Cardiac muscle cell (in vitro differentiated cells and primary cell): ENCODE data around the gene PRSS8. TPM values are rescaled to one million over a fixed set of nuclear protein-coding genes. Genes with fewer than 3 reads are reported as not detected.
A peak's percentile ranks its signal among the peaks of the same experiment; 100 is the strongest.

Source experiments
- DNase-seq, 2 donors: peaks; one replicate each; pipeline versions ENCODE4 v3.0.0 to v3.0.0-alpha.2; 2010 to 2017; ENCODE audit warnings: low read depth in 1 of 2, low spot score in 1 of 2
- H3K27ac ChIP-seq: fragments of 200-600 bp; sonication (generic); 2 replicates; pipeline ENCODE4 v1.5.1; 2016
- H3K27me3 ChIP-seq: fragments of 200-600 bp; sonication (generic); 2 replicates; pipeline ENCODE4 v1.6.0; 2016; ENCODE audit warnings: control low read depth
- H3K36me3 ChIP-seq: fragments of 200-600 bp; sonication (generic); 2 replicates; pipeline ENCODE4 v1.5.1; 2016; ENCODE audit warnings: control low read depth
- H3K4me1 ChIP-seq: fragments of 200-600 bp; sonication (generic); 2 replicates; pipeline ENCODE4 v1.8.1; 2017; ENCODE audit warnings: low read depth, mild to moderate bottlenecking, mixed run types
- H3K4me3 ChIP-seq: fragments of 200-600 bp; sonication (generic); 2 replicates; pipeline ENCODE4 v1.5.1; 2016; ENCODE audit warnings: mild to moderate bottlenecking
- H3K9me3 ChIP-seq: fragments of 200-600 bp; sonication (generic); 2 replicates; pipeline ENCODE4 v1.5.1; 2017; ENCODE audit warnings: low read depth, mild to moderate bottlenecking, control low read depth
- polyA plus RNA-seq: library from polyadenylated mRNA; unstranded; fragments of >200 nt; fragmentation: Nextera tagmentation; extraction: Ambion mirVana; gene quantifications from 2 replicates; pipeline ENCODE4 v1.2.1, GENCODE V29; 2016
- total RNA-seq: library from RNA; depleted of rRNA; stranded (reverse); fragments of >200 nt; gene quantifications from 2 replicates; pipeline ENCODE4 v1.2.3, GENCODE V29; 2016
- TF ChIP-seq, protein P1 (sequence below): IDR thresholded peaks from 2 replicates; pipeline ENCODE4 v1.5.1; 2012; ENCODE audit warnings: low read depth, mild to moderate bottlenecking, low read length

The PRSS8 gene
- total and polyA plus RNA-seq, 2 experiments from 2014 or later: 11.6 to 22.5 TPM

DNA sequence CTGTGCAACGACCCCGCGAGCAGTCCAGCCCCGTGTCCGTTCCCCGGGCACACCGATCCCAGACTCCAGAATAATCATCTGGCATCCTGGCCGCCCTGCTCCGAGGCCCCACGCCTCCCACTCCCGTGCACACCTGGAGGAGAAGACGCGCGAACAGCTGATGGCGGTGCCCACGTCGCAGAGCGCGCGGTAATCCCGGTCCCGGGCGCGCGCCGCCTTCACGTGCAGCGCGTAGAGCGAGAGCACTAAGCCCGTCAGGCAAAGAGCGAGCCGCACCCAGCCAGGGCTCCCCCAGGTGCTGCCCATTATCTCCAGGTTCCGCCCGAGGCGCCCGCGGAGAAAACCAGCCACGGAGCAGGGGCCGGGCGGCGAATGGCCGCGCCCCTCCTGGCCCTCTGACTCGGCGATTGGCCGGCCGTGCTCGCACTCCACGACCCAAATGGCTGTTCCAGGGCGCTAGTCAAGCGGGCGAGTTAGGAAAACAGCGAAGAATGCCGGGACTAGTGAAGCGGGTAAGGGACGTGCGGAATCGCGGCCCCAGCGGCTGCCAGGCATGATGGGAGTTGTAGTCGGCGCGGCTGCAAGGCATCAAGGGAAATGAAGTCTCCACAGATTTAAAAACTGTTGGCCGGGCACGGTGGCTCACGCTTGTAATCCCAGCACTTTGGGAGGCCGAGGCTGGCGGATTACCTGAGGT, 41.0 kb downstream of the PRSS8 start, which contains the start of gene VKORC1:
TSS of gene VKORC1 (minus strand) at position 374 of the 697 bp plus-strand sequence. CDS start at position 306, 68 bp downstream.
- peak; percentile 97 to 98 for DNase-seq

DNA sequence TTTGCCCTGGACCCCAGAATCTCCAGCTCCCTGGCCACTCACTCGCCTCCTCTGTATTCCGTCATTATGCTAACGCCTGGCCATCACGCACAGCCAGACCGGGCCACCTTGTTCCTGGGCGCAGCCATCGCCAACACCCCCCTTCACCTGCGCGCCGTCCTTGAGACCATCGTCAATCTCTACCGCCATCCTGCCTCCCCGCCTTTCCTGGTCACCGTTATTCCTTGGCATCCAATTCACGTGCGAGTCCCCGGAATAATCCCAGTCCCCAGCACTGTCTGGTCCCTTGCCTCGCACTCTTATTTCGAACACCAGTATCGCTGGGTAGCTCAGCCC, 41.5 kb downstream of the PRSS8 start:
- Histone ChIP-seq H3K9me3 (no peaks in the 10 kb centered on the region), H3K27me3 (no peaks in the 10 kb centered on the region), H3K4me3 (peak overlapping the region; percentile 58), H3K4me1 (peaks cover 4% of the 10 kb centered on the region), H3K36me3 (no peaks in the 10 kb centered on the region), H3K27ac (peak overlapping the region; percentile 58)
- DNase-seq: peak in 1 of 2 donors; percentile 26
- TF ChIP-seq, protein P1, sequence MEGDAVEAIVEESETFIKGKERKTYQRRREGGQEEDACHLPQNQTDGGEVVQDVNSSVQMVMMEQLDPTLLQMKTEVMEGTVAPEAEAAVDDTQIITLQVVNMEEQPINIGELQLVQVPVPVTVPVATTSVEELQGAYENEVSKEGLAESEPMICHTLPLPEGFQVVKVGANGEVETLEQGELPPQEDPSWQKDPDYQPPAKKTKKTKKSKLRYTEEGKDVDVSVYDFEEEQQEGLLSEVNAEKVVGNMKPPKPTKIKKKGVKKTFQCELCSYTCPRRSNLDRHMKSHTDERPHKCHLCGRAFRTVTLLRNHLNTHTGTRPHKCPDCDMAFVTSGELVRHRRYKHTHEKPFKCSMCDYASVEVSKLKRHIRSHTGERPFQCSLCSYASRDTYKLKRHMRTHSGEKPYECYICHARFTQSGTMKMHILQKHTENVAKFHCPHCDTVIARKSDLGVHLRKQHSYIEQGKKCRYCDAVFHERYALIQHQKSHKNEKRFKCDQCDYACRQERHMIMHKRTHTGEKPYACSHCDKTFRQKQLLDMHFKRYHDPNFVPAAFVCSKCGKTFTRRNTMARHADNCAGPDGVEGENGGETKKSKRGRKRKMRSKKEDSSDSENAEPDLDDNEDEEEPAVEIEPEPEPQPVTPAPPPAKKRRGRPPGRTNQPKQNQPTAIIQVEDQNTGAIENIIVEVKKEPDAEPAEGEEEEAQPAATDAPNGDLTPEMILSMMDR: no peak

More for the DNA sequence above, 41.0 kb downstream of the PRSS8 start, which contains the start of gene VKORC1:
- no peaks in the 10 kb centered on the region for H3K36me3 ChIP-seq
- no peaks in the 10 kb centered on the region for H3K27me3 ChIP-seq
- peak within 1 kb of the TSS; percentile 58 for H3K4me3 ChIP-seq
- peaks cover 4% of the 10 kb centered on the region for H3K4me1 ChIP-seq
- TF ChIP-seq, protein P1: no peak
- H3K9me3 ChIP-seq: no peaks in the 10 kb centered on the region
- peak within 1 kb of the TSS; percentile 61 for H3K27ac ChIP-seq

DNA sequence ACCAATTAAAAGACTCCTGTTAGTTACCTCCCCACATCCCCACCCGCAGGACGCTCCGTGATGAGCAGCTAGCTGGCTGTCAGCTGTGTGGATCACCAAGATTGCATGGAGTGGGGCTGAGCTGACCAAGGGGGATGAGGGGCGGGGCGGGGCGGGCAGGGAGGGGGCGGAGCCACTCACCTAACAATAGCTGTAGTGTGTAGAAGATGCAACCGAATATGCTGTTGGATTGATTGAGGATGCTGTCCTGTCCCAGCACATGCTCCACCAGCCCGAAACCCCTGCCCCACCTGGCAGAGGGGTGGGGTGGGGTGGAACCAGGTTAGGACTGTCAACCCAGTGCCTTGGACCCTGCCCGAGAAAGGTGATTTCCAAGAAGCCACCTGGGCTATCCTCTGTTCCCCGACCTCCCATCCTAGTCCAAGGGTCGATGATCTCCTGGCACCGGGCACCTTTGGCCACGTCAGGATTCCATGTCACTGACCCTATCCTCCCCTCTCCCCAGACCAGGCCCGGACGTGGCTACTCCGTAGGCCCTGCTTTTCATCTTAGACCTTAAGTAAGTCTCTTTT, 42.3 kb downstream of the PRSS8 start:
- H3K4me3 ChIP-seq: peak overlapping the region; percentile 58
- no peaks in the 10 kb centered on the region for H3K36me3 ChIP-seq
- peaks cover 4% of the 10 kb centered on the region for H3K4me1 ChIP-seq
- peak; percentile 10 to 47 for DNase-seq
- TF ChIP-seq, protein P1: no peak
- H3K9me3 ChIP-seq: no peaks in the 10 kb centered on the region
- H3K27ac ChIP-seq: no peak overlapping the region
- H3K27me3 ChIP-seq: no peaks in the 10 kb centered on the region

DNA sequence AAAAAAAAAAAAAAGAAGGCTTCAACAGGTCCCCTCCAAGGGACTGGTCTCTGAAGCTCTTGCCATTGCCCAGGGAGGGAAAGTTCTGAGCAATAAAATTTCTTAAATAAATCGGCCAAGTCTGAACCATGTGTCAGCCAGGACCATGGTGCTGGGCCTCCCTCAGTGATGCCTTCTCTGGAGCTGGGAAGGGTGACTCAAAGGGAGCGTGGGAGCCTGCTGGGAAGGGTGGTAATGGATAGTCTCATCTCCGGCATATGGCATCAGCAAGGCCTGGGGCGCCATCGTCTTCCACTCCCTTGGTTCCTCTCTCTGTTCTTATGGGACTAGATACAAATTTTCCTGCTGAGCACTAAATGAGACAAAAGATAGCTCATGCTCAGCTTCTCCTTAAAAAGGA, 43.2 kb downstream of the PRSS8 start:
- Histone ChIP-seq H3K27ac (no peak overlapping the region), H3K27me3 (no peaks in the 10 kb centered on the region), H3K9me3 (no peaks in the 10 kb centered on the region), H3K4me3 (no peak overlapping the region), H3K4me1 (peaks cover 4% of the 10 kb centered on the region), H3K36me3 (no peaks in the 10 kb centered on the region)
- DNase-seq: no peak
- TF ChIP-seq, protein P1: no peak

DNA sequence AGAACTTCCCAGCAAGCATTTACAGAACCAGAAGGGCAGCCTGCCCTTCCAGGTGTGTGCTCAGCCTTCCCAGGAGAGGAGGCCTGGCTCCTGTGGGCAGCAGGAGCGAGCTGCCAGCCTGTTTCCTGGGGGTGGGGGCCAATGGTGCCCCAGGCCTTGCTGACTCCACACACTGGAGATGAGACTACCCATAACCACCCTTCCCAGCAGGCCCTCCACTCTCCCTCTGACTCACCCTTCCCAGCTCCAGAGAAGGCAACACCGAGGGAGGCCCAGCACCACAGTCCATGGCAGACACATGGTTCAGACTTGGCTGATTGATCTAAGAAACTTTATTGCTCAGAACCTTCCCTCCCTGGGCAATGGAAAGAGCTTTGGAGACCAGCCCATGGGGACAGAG, 45.0 kb downstream of the PRSS8 start:
- H3K9me3 ChIP-seq: no peaks in the 10 kb centered on the region

More for the DNA sequence above, 45.0 kb downstream of the PRSS8 start:
- H3K4me1 ChIP-seq: peaks cover 4% of the 10 kb centered on the region
- no peaks in the 10 kb centered on the region for H3K27me3 ChIP-seq
- no peaks in the 10 kb centered on the region for H3K36me3 ChIP-seq
- no peak overlapping the region for H3K27ac ChIP-seq
- TF ChIP-seq, protein P1: no peak
- no peak overlapping the region for H3K4me3 ChIP-seq
- DNase-seq: no peak
